Mesangial cell (primary cell): ENCODE results near the gene SLC25A42. TPM values are rescaled to one million over a fixed set of nuclear protein-coding genes. Genes with fewer than 3 reads are reported as not detected.

Experiments used
- total RNA-seq: library from RNA; depleted of rRNA; stranded (reverse); fragments of >200 nt; gene quantifications from 2 replicates; pipeline ENCODE4 v1.2.3, GENCODE V29; 2015

The SLC25A42 gene
- 3.4 and 7.5 TPM in 2 replicates for total RNA-seq

GRCh38 chr19:19063183-19064097 is at the start of gene SLC25A42:
TSS of gene SLC25A42 (plus strand) at chr19:19063994. CDS start at chr19:19096125, 32,131 bp downstream.

GRCh38 chr19:19033426-19034203 is 30.2 kb upstream of the SLC25A42 start, which contains the start of the genes ARMC6 and SUGP2:
TSS of gene ARMC6 (plus strand) at chr19:19033603. CDS start at chr19:19034210, 607 bp downstream.
TSS of gene SUGP2 (minus strand) at chr19:19033517. CDS start at chr19:19031071, 2,446 bp downstream.

GRCh38 chr19:19138109-19138981 is 74.6 kb downstream of the SLC25A42 start, which contains the start of gene TMEM161A:
TSS of gene TMEM161A (minus strand) at chr19:19138478. CDS start at chr19:19138428, 50 bp downstream.

Other genes starting within 250 kb of the SLC25A42 start
- gene UPF1, start 232.0 kb upstream of the SLC25A42 start, total RNA-seq, result 48.4 and 58.9 TPM in 2 replicates
- 0.81 and 2.8 TPM in 2 replicates for gene CERS1, start 167.8 kb upstream of the SLC25A42 start, total RNA-seq
- 307 and 338 TPM in 2 replicates for gene COPE, start 144.6 kb upstream of the SLC25A42 start, total RNA-seq
- gene DDX49, start 144.3 kb upstream of the SLC25A42 start, total RNA-seq, result 47.3 and 67.6 TPM in 2 replicates
- gene HOMER3, start 122.8 kb upstream of the SLC25A42 start, total RNA-seq, result 79.5 and 150 TPM in 2 replicates
- gene SUGP2, start 30.5 kb upstream of the SLC25A42 start, total RNA-seq, result 24.6 and 28.0 TPM in 2 replicates
- 45.1 and 73.0 TPM in 2 replicates for gene ARMC6, start 30.4 kb upstream of the SLC25A42 start, total RNA-seq
- gene TMEM161A, start 74.5 kb downstream of the SLC25A42 start, total RNA-seq, result 38.5 and 62.4 TPM in 2 replicates
- gene MEF2B, start 106.3 kb downstream of the SLC25A42 start, total RNA-seq, result not detected in 2 replicates
- gene BORCS8, start 128.2 kb downstream of the SLC25A42 start, total RNA-seq, result 21.4 and 43.2 TPM in 2 replicates
- gene RFXANK, start 128.3 kb downstream of the SLC25A42 start, total RNA-seq, result 95.5 and 116 TPM in 2 replicates
- gene NR2C2AP, start 139.4 kb downstream of the SLC25A42 start, total RNA-seq, result 9.6 and 19.4 TPM in 2 replicates
- gene NCAN, start 148.0 kb downstream of the SLC25A42 start, total RNA-seq, result not detected in 2 replicates
- gene TM6SF2, start 209.3 kb downstream of the SLC25A42 start, total RNA-seq, result 0.16 TPM in 1 of 2 replicates, not detected in the other